ENCODE data around the gene LONP2.

The LONP2 gene

DNA sequence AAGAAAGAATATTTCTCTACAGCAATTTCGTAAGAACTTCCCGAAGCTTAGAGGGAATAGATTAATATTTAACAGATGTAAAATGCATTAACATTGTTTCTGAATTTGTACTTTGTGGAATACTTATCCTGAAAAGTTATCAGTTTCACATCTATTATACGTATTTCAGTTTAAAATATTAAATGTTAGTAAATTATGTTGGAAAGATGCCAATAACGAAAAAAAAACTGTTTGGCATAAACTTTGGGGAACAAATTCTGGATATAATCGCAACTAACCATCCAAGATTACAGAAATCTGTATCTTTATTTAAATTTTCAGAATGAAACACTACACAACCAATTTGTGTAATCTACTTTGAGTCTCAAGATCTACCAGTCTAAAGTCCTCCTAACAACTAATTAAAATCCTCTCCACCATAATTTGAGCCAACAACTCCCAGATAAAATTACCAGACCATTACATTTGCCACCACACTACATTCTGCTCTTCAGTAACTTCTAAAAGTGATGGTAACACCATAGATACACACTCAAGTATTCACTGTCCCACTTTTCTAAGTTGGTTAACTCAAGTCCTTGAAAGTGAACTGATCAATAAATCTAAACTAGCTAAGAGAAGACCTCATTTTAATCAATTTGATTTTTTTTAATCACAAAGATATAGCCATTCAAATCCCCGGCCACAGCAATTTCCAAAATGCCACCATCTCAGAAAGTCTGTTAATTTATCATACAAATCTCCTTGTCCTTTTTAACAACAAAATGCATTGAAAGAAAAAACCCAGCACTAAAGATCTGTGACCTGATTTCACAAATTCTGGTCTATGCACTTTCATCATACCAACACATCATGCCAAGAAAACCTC is 139.1 kb downstream of the LONP2 start:
- no peak for DNase-seq (ENCODE audit: low read depth)

DNA sequence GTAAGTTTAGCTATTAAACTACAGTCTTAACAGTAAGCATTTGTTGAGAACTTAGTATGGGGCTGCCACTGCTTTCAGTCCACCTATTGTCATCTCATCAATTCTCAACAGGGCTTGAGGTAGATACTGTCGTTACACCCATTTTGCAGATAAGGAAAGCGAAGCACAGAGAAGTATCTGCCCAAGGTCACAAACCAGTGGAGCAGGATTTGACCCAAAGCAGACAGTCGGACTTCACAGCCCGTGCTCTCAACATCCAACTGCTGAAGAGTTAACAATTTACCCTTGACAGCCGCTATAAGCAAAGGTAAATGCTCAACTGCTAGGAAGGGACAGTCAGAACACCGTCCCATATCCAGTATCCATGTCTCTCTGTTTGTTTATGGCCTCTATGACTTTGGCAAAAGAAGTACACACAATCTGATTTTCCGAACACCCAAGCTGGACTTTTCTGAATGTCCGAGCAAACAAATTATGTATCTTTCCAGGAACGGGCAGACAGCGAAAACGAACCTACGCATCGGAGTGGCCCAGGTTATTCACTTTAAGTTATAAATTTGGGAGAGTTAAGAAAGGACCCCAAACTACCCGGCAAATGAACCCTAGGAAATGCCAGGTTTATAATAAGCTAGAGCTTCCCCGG is 139.9 kb downstream of the LONP2 start:
- peak; percentile 36 for DNase-seq (ENCODE audit: low read depth)
- H3K4me3 ChIP-seq (ENCODE audit: low read length) = peak overlapping the region; percentile 93
- TF ChIP-seq, protein P1, sequence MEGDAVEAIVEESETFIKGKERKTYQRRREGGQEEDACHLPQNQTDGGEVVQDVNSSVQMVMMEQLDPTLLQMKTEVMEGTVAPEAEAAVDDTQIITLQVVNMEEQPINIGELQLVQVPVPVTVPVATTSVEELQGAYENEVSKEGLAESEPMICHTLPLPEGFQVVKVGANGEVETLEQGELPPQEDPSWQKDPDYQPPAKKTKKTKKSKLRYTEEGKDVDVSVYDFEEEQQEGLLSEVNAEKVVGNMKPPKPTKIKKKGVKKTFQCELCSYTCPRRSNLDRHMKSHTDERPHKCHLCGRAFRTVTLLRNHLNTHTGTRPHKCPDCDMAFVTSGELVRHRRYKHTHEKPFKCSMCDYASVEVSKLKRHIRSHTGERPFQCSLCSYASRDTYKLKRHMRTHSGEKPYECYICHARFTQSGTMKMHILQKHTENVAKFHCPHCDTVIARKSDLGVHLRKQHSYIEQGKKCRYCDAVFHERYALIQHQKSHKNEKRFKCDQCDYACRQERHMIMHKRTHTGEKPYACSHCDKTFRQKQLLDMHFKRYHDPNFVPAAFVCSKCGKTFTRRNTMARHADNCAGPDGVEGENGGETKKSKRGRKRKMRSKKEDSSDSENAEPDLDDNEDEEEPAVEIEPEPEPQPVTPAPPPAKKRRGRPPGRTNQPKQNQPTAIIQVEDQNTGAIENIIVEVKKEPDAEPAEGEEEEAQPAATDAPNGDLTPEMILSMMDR (IDR thresholded peaks at IDR 0.05; ENCODE audit: insufficient read depth, low read depth, low read length, missing control alignments) = no peak

More for the DNA sequence above, 139.1 kb downstream of the LONP2 start:
- H3K4me3 ChIP-seq (ENCODE audit: low read length) = peak overlapping the region; percentile 93
- TF ChIP-seq, protein P1 (IDR thresholded peaks at IDR 0.05; ENCODE audit: insufficient read depth, low read depth, low read length, missing control alignments) = no peak

DNA sequence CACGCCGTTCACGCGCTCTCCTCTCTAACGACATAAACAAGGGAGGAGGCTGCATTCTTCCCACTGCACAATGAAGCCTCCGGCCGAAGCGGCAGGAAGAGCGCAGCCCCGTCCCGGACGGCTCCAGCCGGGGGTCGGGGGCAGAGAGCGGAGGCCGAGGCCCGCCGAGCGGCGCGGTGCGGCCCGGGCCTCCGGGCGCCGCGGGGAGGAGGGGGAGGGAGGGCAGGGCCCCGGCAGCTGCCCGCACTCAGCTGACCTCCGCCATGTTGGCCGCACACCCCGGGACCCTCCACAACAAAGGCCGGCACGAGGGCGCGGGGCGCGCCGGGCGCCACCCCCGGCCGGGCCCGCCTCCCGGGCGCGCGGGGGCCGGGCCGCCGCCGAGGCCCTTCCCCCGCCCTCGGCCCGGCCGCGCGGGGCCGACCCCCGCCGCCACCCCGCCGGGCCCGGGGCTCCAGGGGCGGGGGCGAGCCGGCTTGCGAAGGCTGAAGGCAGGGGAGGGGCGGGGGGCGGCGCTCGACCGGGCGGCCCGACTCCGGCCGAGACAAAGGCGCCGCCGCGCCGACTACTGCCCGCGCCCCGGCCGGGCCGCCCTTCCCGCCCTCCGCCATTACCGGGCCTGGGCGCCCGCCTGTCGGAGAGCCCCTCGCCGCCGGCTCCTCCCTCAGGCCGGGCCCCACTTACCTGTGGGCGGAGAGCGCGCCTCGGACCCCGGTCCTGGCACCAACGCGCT is 140.6 kb downstream of the LONP2 start:
- DNase-seq (ENCODE audit: low read depth) = no peak
- H3K4me3 ChIP-seq (ENCODE audit: low read length) = peak overlapping the region; percentile 93
- TF ChIP-seq, protein P1 (IDR thresholded peaks at IDR 0.05; ENCODE audit: insufficient read depth, low read depth, low read length, missing control alignments) = no peak

DNA sequence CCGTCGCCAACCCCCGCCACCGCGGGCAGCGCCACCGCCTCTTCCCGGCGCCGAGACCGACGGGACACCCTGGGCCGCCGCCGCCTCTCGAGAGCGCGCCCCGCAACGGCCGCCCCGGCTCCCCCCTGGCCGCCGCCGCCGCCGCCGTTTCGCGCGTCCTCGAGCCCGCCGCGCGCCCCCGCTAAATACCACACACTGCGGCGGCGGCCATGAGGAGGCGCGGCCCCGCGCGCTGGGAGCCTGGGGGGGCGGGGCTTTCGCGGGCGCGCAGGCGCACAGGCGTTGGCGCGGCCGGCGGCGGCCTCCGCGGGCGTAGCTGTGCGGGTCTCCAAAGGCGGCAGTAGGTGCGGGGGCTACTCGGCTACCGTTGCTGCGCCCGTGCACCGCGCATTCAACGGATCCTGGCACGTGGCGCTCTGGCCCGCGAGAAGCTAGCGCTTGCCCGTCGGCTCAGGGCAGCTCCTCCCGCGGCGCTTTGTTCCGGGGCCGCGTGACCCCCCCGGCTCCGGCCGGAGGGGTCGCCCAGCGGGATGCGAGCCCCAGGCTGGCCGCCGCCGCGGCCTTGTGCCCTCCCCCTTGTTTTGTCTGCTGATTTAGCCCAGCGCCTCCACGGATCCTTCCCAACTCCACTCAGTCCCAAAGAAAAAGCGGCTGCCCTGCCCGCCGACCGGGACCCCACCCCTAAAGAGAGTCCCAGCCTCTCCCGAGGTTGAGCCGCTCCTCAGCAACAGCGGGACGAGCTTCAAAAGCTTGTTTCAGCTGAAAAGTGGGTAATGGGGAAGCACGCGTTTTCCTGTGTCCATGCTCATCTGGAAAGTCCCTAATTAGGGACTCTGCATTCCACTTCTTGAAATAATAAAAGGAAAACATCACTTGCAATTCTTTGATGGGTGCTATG is 141.4 kb downstream of the LONP2 start, which contains the start of gene SIAH1:
TSS of gene SIAH1 (minus strand) at position 161 of the 898 bp plus-strand sequence. CDS start 22,985 bp downstream, outside the sequence.
- TF ChIP-seq, protein P1 (IDR thresholded peaks at IDR 0.05; ENCODE audit: insufficient read depth, low read depth, low read length, missing control alignments) = no peak
- peak within 1 kb of the TSS; percentile 93 for H3K4me3 ChIP-seq (ENCODE audit: low read length)
- peak; percentile 82 for DNase-seq (ENCODE audit: low read depth)

DNA sequence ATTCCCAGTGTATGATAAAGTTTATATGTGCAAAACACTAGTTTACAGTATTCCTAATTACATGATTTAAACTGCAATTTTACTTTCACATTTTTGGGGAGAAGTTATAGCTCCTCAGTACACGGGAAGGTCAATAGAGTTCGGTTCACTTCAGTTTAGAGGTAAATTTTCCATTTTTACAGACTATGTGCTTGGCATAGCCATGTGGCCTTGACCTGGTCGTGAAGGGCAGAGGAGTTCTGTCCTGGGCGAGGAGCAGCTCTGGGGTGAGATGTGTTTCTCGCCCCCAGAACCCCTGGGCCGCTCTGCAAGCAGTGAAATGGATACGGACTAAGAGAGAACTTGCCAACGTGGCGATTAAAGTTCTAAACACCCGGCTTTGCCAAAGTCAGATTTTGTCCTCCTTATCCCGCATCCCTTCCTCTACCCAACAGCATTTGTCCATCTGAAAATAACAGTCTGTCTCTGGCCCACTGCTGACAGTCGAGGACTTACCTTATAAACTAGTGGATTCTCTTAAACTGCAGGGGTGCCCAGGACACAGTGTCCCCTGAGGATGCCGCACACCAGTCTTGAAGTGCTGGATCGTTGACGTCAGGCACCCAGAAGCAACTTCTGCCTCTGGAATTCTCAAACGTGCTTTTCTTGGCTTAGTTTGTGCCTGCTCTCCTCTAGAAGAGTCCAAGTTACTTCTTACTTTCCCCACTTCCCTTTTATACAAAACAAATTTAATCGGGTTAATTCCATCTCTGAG is 142.6 kb downstream of the LONP2 start:
- DNase-seq (ENCODE audit: low read depth) = no peak
- no peak overlapping the region for H3K4me3 ChIP-seq (ENCODE audit: low read length)
- TF ChIP-seq, protein P1 (IDR thresholded peaks at IDR 0.05; ENCODE audit: insufficient read depth, low read depth, low read length, missing control alignments) = no peak
